HUES64 (cell line): Measurements from ENCODE around the gene SMAD1.

Experiments
- H3K27ac ChIP-seq: 2 replicates; pipeline ENCODE4 v1.7.0; 2013; ENCODE audit warnings: low read depth, low read length, inconsistent platforms
- H3K27me3 ChIP-seq: 2 replicates; pipeline ENCODE4 v1.6.1; 2013; ENCODE audit warnings: mild to moderate bottlenecking, low read length; ENCODE audit not compliant: insufficient read depth
- H3K36me3 ChIP-seq: 2 replicates; pipeline ENCODE4 v1.6.1; 2013; ENCODE audit warnings: mild to moderate bottlenecking, low read length; ENCODE audit not compliant: insufficient read depth
- H3K4me1 ChIP-seq: 2 replicates; pipeline ENCODE4 v1.6.1; 2013; ENCODE audit warnings: mild to moderate bottlenecking, low read length, moderate library complexity; ENCODE audit not compliant: insufficient read depth
- H3K4me3 ChIP-seq: 2 replicates; pipeline ENCODE4 v1.5.1; 2013; ENCODE audit warnings: mild to moderate bottlenecking, low read length, moderate library complexity
- H3K9ac ChIP-seq: 2 replicates; pipeline ENCODE4 v1.6.1; 2013; ENCODE audit warnings: mild to moderate bottlenecking, low read depth, low read length
- H3K9me3 ChIP-seq: 2 replicates; pipeline ENCODE4 v1.6.1; 2013; ENCODE audit warnings: low read depth, low read length; ENCODE audit not compliant: insufficient read depth
- WGBS: fragments of 150-250, 120-280 bp; methylation state at CpG from one replicate; pipeline ENCODE4 v1.1.7; 2013; ENCODE audit warnings: missing lambda C conversion rate; 5-methylcytosine and 5-hydroxymethylcytosine counted together

The SMAD1 gene

GRCh38 chr4:145453163-145453520 is 28.5 kb upstream of the SMAD1 start:
- H3K9me3 ChIP-seq = peaks cover 10% of the 10 kb centered on the region; the same call in 1 of the 2 replicates
- no peaks in the 10 kb centered on the region for H3K27me3 ChIP-seq
- no peak overlapping the region for H3K4me3 ChIP-seq
- no peaks in the 10 kb centered on the region for H3K36me3 ChIP-seq
- H3K27ac ChIP-seq = no peak overlapping the region
- H3K9ac ChIP-seq = no peak overlapping the region
- no peaks in the 10 kb centered on the region for H3K4me1 ChIP-seq

- no peak overlapping the region for H3K27ac ChIP-seq
- no peaks in the 10 kb centered on the region for H3K27me3 ChIP-seq
- no peak overlapping the region for H3K9ac ChIP-seq
- no peak overlapping the region for H3K4me3 ChIP-seq
- H3K4me1 ChIP-seq = no peaks in the 10 kb centered on the region
- H3K9me3 ChIP-seq = peaks cover 27% of the 10 kb centered on the region
- WGBS = 91% methylated on average over 4 of the region's 4 CpGs
- H3K36me3 ChIP-seq = no peaks in the 10 kb centered on the region
Measured at GRCh38 chr4:145473203-145473602, 8.4 kb upstream of the SMAD1 start.

GRCh38 chr4:145480257-145480656 is 1.4 kb upstream of the SMAD1 start:
- H3K36me3 ChIP-seq = no peaks in the 10 kb centered on the region
- 0 out of 2 replicates have a peak overlapping the region, but pooled peaks have one; percentile 82 for H3K4me3 ChIP-seq
- whole genome bisulfite sequencing = no CpG with 5 or more reads among the region's 1 CpG
- H3K9me3 ChIP-seq = no peaks in the 10 kb centered on the region
- H3K9ac ChIP-seq = no peak overlapping the region
- H3K27me3 ChIP-seq = peaks cover 10% of the 10 kb centered on the region
- no peak overlapping the region for H3K27ac ChIP-seq
- peaks cover 16% of the 10 kb centered on the region for H3K4me1 ChIP-seq

- no peaks in the 10 kb centered on the region for H3K9me3 ChIP-seq
- H3K4me3 ChIP-seq = peak overlapping the region; percentile 82
- H3K36me3 ChIP-seq = no peaks in the 10 kb centered on the region
- H3K27me3 ChIP-seq = peaks cover 10% of the 10 kb centered on the region
- H3K27ac ChIP-seq = peak overlapping the region; percentile 78
- H3K4me1 ChIP-seq = peaks cover 20% of the 10 kb centered on the region
- peak overlapping the region; percentile 94 for H3K9ac ChIP-seq
- under 1% methylated on average over 41 of the region's 42 CpGs for WGBS
Measured at GRCh38 chr4:145481942-145482208, 222 bp downstream of the SMAD1 start.

GRCh38 chr4:145482209-145483037 is 770 bp downstream of the SMAD1 start:
- WGBS = under 1% methylated on average over 72 of the region's 73 CpGs
- H3K9ac ChIP-seq = peak overlapping the region; percentile 94
- H3K27ac ChIP-seq = peak overlapping the region; percentile 78
- no peaks in the 10 kb centered on the region for H3K9me3 ChIP-seq
- H3K4me1 ChIP-seq = peaks cover 25% of the 10 kb centered on the region
- peaks cover 10% of the 10 kb centered on the region for H3K27me3 ChIP-seq
- H3K36me3 ChIP-seq = no peaks in the 10 kb centered on the region
- peak overlapping the region; percentile 82 for H3K4me3 ChIP-seq

GRCh38 chr4:145483514-145483913 is 1.9 kb downstream of the SMAD1 start:
- no peak overlapping the region; the same call in 1 of the 2 replicates for H3K9ac ChIP-seq

GRCh38 chr4:145484225-145484846 is 2.7 kb downstream of the SMAD1 start:
- Histone ChIP-seq H3K36me3 (no peaks in the 10 kb centered on the region), H3K4me3 (no peak overlapping the region), H3K9ac (no peak overlapping the region), H3K27ac (no peak overlapping the region), H3K4me1 (peaks cover 34% of the 10 kb centered on the region), H3K27me3 (peaks cover 10% of the 10 kb centered on the region), H3K9me3 (no peaks in the 10 kb centered on the region)
- WGBS = 91% methylated on average over 2 of the region's 2 CpGs

More at GRCh38 chr4:145483514-145483913, 1.9 kb downstream of the SMAD1 start:
- H3K4me3 ChIP-seq = peak overlapping the region; percentile 82
- peaks cover 34% of the 10 kb centered on the region for H3K4me1 ChIP-seq
- H3K9me3 ChIP-seq = no peaks in the 10 kb centered on the region
- H3K27me3 ChIP-seq = peaks cover 10% of the 10 kb centered on the region
- WGBS = 6% methylated on average over 1 of the region's 3 CpGs
- H3K36me3 ChIP-seq = no peaks in the 10 kb centered on the region
- H3K27ac ChIP-seq = no peak overlapping the region

GRCh38 chr4:145485120-145485519 is 3.5 kb downstream of the SMAD1 start:
- H3K4me1 ChIP-seq = peaks cover 34% of the 10 kb centered on the region
- H3K27me3 ChIP-seq = peaks cover 10% of the 10 kb centered on the region
- no peaks in the 10 kb centered on the region for H3K36me3 ChIP-seq
- H3K4me3 ChIP-seq = no peak overlapping the region
- 90% methylated on average over 6 of the region's 9 CpGs for WGBS
- H3K27ac ChIP-seq = no peak overlapping the region
- H3K9ac ChIP-seq = no peak overlapping the region
- H3K9me3 ChIP-seq = no peaks in the 10 kb centered on the region

- H3K4me1 ChIP-seq = peaks cover 30% of the 10 kb centered on the region
- no peaks in the 10 kb centered on the region for H3K36me3 ChIP-seq
Measured at GRCh38 chr4:145486603-145487002, 5.0 kb downstream of the SMAD1 start.

GRCh38 chr4:145487631-145488030 is 6.0 kb downstream of the SMAD1 start:
- Histone ChIP-seq H3K4me3 (no peak overlapping the region), H3K36me3 (no peaks in the 10 kb centered on the region), H3K4me1 (peaks cover 30% of the 10 kb centered on the region), H3K9me3 (no peaks in the 10 kb centered on the region), H3K27me3 (no peaks in the 10 kb centered on the region), H3K9ac (no peak overlapping the region; the same call in 1 of the 2 replicates), H3K27ac (no peak overlapping the region)
- WGBS = 70% methylated on average over 3 of the region's 3 CpGs

More at GRCh38 chr4:145486603-145487002, 5.0 kb downstream of the SMAD1 start:
- 100% methylated on average over 2 of the region's 3 CpGs for WGBS
- Histone ChIP-seq H3K27ac (no peak overlapping the region), H3K9me3 (no peaks in the 10 kb centered on the region), H3K4me3 (no peak overlapping the region), H3K9ac (no peak overlapping the region), H3K27me3 (no peaks in the 10 kb centered on the region)

- Histone ChIP-seq H3K36me3 (no peaks in the 10 kb centered on the region), H3K4me1 (peaks cover 27% of the 10 kb centered on the region), H3K9ac (no peak overlapping the region), H3K27ac (no peak overlapping the region), H3K9me3 (no peaks in the 10 kb centered on the region), H3K4me3 (no peak overlapping the region), H3K27me3 (no peaks in the 10 kb centered on the region)
- WGBS = 82% methylated on average over 1 of the region's 2 CpGs
Measured at GRCh38 chr4:145488310-145488709, 6.7 kb downstream of the SMAD1 start.
